Ammon's horn (tissue), 1 donor: ENCODE data around the gene LAMA2.
"Not testable (repeated sequence)": the region's sequence is repeated elsewhere in the genome, so short reads cannot be mapped to it uniquely, and the experiment has no call there.

Experiments used
- DNase-seq: peaks from one replicate; pipeline ENCODE4 v3.0.0-alpha.2; 2016; ENCODE audit warnings: low spot score

Gene LAMA2

DNA sequence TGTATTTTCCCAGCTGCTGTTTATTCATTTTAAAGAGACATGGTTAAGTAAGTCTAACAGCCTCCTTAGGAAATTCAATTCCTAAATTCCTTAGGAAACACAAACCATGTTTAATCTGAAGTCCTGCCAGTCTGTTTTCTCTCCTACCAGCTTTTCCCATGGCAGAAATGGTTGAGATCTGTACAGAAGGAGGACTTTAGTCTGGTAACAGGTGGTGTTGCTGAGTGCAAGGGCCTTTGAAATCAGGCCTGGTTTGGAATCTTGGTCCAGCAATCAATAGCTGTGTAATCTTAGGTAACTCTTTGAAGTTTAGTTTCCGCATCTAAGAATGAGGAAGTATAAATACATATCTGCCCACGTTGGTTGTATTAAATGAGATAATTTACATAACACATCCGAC is 232.5 kb downstream of the LAMA2 start:
- DNase-seq, result no peak

DNA sequence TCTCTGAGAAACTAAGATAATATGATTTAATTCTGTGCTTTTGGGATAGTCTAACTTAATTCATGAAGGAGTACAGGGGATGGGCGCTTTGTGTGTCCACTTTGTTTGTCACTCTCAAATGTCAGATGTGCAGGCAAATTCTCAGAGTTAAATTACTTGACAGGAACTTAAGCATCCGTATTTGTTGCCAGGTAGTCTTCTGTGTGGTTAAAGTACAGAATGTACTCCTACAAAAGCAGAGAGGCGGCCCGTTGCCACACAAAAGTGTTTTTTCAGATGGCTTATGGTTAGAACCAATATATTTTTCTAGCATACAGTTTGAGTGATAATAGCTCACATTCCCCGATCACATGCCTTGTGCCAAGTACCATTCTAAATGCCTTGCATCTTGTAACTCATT is 234.4 kb downstream of the LAMA2 start:
- DNase-seq, result no peak

DNA sequence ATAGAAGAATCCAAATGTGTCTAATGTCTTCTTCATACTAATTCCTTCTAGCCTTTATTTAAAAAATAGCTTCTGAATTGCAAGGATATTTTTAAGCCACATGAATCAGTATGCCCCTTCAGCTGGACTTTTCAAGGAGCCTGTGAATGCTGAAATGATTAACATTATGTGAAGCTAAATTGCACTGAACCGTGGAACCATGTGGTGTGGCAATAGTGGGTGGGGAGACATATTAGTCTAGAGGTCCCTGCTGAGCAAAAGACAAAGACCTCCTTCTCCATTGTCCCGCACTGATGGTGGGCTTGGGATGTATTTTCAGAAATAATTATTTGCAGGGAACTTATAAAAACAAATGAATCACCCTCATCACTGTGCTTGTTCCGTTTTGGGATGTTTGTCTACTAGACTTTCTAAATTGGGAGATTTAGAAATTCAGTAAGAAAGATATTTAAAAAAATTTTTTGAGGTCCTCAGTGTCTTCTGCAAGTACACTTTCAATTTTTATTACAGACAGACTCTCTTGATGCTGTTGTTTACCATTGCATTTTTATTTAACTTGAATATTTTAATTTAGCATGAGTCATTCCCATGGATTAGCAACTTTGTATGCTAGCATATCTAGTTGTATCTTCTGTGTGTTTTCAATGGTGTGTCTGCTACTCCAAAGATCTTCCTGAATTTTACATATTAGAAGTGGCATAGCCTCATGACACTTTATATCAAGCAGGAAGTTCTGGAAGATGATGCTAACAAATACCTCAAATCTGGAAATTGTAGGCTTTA is 238.1 kb downstream of the LAMA2 start:
- DNase-seq, result no peak

DNA sequence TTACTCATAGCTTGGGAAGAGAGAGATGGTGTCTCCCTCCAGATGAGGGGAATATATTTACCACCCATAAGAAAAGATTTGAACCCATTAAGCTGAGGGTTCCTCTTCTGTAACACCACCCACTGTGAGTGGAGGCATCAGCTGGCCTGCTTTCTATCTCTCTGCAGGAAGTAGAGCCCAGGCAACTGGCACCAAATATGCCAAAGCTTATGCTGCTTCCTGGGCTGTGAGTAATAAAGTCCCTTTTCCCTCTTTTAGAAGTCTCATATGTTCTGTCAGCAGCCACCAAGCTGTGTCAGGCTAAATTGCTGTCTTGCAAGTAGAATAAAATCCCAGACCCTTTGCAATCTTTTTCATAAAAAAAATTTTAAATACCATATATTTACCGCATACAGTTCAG is 241.4 kb downstream of the LAMA2 start:
- DNase-seq, result no peak

DNA sequence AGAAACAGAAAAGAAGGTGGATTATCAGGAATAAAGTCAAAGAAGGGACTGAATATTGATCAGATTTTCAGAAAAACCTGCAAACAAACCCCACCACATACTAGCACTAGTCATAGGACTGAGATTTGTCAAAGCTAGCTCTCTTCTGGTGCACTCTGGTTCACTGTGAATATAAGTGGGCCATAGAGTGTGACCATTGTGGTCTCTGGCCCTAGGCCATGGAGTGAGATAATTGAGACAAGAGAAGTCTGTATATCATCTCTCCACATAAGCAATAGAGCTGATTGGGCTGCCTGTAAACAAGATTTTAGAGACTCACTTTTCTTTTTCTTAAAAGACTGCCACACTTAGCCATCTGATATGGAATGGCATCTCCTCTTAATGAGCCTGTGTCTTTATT is 247.2 kb downstream of the LAMA2 start:
- no peak for DNase-seq

DNA sequence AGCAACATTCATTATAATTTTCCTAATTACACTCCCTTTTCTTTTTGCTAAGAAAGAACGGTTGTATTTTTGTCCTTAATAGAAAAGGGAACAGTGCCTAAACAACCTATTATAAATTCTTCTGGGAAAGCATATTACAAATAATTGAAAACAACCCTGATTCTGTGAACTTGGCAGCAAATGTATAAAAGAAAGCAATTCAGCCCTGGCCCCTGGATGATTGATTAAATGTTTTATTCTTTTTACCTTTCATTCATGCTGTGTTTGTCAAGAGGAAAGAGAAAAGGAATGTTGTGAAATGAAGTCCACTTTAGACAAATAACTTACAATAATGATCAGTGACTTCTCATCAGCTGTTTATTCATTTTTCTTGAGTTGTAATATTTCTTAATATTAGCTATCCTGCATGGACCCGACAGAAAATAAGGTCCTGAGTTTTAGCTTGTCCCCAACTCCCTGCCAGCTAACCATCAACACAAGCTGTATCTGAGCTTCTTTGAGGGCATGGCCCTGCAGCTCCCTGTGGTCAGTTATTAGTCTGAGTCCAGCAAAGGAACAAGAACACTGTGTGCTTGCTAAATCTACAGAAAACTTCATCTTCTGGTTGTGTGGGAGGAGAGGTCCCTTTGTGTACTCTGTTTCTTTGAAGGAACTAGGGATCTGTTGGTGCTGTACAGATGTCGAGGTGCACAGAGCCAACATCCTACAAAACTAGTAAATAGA is 248.2 kb downstream of the LAMA2 start:
- DNase-seq, result peak; percentile 56

DNA sequence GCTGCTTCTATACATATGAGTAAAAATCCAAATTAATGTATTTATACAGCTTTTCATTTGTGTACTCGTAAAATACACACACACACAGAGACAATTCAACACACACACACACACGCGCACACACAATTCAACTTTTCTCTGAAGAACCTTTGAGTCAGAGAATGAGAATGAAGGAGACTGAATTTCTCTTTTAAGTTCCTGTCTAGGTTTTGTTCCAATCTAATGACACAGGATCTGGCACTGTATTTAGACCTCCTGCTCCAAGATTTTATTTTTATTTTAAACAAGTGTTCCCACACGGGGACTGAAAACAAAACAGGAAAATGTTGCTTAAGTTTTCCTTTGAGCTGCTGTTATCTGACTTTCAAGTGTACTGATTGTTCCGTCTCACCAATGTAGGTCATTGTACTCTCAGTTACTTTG is 250.8 kb downstream of the LAMA2 start:
- DNase-seq, result no peak

DNA sequence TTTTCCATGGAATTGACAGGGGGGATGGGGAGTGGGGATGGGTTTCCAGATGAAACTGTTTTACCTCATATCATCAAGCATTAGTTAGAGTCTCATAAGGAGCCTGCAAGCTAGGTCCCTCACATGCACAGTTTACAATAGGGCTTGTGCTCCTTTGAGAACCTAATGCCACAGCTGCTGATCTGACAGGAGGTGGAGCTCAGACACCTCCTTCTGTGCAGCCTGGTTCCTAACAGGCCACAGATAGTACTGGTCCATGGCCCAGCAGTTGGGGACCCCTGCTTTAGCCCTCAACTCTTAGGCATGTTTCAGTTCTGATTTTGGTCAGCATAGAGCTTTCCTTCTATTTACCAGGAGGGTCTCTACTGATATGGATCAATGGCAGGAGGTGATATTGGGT is 251.6 kb downstream of the LAMA2 start:
- peak; percentile 56 for DNase-seq

DNA sequence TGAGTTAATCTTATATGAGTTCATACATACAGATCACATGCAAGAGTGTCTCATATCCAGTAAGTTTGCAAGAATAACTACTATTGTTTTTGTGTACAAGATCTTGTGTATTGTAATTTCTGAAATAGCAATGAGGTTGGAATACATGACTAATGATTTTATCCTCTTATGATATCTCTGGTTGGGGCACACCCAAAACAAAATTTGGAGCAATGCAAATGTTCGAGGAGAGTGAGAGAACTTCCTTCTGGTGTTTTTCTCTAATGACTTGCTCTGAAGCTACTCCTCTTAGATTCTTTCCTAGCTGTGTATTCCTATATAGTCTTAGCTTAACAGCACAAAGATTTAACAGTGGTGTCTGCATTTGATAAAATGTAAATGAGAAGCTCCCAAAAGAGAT is 252.5 kb downstream of the LAMA2 start:
- no peak for DNase-seq

DNA sequence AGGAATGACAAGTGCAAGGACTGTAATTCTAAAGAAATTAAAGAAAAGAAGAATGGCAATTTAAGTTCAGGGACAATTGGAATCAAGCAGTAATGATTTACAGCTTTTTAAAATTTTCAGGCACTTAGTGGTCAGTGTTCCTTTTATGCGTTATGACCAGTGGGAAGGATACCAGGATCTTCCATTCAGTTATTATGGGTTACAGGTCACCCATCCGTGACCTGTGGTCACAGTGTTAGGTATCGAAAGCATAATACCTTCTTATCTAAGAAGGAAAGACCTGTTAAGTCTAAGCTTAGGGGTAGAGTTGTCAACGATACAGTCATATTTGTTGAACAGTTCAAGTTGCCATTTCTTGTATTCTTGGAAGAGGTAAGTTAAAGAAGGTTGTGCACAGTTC is 253.8 kb downstream of the LAMA2 start:
- DNase-seq, result no peak

DNA sequence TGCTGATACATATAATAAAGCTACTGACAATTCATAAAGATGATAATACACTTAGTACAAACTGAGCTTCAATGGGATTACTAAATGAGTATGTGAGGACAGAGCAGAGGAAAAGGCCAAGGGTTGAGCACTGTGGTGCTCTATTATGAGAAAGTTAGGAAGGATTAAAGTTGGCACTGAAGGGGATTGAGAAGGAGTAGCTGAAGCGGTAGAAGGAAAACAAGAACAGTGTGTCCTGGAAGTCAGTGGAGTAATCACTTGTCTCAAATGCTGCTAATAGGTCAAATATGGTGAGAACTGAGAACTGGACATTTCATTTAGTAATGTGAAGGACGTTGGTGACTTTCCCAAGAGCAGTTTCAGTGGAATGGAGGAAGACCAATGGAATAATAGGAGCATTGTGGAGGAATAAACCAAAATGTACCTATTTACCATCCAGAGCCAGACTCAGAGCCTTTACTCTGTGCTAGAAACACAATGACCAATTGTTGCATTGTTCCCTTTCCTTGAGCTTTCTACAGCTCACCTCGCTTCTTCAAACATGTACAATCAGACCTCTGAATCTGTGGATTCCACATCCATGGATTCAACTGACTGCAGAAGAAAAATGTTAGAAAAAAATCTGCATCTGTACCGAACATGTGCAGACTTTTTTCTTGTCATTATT is 255.9 kb downstream of the LAMA2 start:
- no peak for DNase-seq

DNA sequence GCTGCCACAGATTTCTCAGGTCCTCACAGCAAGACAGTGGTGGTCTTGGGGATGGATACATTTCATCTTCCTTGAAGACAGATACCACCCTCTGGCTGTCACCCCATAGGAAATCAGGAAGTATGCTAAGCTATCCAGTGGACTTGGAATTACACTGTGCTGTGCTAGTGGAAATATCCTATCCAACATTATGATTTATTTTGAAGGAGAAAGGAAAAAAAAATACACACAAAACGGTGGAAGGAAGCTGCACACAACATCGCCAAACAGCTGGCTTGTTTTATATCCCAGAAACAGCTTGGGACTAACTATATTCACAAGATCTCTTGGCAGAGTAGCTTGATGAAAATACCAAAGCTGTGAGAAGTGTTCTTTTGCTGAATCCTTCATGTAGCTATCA is 257.6 kb downstream of the LAMA2 start:
- peak; percentile 22 for DNase-seq

DNA sequence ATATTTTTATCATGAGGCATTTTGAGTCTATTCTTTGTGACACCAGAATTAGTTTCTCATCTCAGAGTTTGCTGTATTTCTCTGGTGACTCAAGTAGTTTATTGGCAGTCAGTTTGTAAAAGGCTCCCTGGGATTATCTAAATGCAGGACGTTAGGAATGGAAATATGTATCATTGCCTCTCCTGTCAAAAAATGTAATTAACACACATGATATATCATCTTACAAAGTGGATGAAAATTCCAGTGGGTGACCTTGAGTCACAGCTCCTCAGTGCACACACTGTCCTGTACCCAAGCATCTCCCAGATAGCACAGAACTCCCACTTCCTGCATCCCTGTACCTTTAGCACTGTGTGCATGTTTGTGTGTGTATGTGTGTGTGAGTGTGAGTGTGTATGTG is 258.6 kb downstream of the LAMA2 start:
- DNase-seq, result no peak

DNA sequence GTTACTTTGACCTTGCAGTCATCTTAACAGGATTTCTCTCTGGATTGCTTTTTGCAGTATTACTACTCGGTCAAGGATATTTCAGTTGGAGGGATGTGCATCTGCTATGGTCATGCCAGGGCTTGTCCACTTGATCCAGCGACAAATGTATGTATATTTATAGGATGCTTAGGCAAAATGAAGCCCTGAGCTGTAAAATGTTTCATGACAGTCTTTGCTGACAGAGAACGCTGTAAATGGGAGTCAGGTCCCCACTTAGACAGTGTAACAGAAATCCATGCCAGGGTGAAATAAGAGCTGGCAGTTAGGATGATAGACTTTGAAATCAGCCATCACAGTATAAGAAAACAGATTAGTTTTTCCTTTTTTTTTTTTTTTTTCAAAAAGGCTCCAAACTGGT is 264.0 kb downstream of the LAMA2 start:
- DNase-seq, result no peak

DNA sequence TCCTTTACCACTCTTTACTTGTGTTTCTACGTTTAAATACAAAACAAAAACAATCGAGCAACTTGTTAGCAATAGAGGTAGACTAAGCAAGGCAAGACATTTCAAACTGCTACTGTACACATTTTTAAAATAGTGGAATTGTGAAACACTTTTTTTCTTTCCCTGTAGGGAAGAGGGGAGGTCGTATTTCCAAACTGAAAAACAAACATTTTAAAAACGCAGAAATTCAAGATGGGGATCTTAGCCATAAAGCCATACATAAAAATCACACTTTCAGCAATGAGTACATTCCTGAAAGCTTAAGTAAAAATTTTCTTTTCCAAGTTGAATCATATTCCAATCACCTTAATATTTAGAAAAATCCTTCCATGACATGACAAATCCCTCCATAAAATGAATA is 267.6 kb downstream of the LAMA2 start:
- DNase-seq, result no peak

DNA sequence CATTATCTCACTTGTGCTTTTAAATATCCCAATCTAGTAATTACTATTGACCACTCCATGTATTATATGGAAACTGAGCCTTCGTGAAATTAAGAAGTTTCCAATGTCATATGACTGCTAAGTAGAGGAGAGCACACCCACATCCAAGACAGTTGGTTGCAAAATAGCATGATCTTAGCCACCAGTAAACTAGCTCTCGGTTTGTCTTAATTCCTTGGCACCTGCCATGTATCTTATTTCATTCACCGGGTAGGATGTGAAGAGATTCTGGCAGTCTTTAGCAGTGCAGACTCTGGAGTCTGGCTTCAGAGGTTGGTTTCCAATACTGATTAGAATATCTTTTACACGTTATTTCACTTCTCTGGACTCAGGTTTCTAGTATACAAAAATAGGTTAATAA is 270.3 kb downstream of the LAMA2 start:
- DNase-seq, result no peak

DNA sequence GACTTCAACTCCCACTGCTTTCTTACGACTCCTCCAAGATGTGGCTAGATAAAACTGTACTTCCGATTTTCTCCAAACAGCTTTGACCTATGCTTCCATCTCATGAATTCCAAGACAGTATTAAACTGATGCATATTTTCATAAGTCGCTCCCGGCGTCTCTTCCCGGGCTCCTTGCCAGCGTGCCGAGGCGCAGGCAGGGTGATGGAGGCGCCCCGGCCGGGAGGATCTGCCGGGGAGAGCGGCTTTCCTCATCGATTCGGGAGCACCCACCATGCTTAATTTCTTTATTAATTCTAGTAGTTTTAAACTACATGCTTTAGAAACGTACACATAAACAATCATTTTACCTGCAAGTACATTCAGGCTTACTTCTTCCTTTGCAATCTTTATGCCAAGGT is 276.3 kb downstream of the LAMA2 start:
- not testable (repeated sequence) for DNase-seq

DNA sequence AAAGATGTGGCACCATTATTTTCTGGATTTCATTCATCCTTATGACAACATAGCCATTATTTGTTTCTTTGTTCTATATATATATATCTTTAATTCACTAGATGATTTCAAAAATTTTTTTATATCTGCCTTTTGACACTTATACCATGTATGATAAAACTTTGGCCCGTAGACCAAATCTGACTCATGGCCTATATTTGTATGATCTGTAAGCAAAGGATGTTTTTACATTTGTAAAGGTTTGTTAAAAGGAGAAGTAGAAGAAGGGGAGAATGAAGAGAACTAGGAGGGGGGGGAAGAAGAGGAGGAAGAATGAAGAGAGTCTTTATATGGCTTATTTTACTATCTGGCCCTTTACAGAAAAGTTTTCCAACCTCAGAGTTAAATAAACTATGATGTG is 279.7 kb downstream of the LAMA2 start:
- DNase-seq, result no peak

DNA sequence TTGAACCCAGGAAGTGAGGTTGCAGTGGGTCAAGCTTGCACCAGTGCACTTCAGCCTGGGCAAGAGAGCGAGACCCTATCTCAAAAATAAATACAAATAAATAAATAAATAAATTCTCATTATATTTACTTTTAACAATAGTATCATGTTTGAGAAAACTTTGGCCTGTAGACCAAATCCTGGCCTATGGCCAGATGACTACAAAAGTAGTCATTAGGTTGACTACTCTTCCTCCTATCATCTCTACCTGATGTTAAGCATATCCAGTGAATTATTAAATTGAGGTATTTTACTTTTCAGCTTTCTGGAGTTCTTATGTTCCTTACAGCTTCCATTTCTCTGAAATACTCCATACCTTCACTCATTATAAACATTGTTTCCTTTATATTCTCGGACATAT is 280.6 kb downstream of the LAMA2 start:
- DNase-seq, result no peak

DNA sequence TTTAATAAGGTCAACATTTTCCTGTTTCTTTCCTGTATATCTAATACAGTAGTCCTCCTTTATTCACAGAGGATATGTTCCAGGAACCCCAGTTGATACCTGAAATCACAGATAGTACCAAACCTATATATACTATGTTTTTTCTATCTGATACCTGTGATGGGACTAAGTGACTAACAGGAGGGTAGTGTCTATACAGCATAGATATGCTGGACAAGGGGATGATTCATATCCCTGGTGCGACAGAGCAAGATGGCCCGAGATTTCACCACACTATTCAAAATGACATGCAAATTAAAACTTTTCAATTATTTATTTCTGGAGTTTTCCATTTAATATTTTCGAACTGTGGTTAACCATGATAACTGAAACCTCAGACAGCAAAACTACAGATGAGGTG is 281.1 kb downstream of the LAMA2 start:
- no peak for DNase-seq

DNA sequence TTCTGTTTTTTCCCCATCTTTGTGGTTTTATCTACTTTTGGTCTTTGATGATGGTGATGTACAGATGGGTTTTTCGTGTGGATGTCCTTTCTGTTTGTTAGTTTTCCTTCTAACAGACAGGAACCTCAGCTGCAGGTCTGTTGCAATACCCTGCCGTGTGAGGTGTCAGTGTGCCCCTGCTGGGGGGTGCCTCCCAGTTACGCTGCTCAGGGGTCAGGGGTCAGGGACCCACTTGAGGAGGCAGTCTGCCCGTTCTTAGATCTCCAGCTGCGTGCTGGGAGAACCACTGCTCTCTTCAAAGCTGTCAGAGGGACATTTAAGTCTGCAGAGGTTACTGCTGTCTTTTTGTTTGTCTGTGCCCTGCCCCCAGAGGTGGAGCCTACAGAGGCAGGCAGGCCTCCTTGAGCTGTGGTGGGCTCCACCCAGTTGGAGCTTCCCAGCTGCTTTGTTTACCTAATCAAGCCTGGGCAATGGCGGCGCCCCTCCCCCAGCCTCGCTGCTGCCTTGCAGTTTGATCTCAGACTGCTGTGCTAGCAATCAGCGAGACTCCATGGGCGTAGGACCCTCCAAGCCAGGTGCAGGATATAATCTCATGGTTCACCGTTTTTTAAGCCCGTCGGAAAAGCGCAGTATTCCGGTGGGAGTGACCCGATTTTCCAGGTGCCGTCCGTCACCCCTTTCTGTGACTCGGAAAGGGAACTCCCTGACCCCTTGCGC is 289.5 kb downstream of the LAMA2 start:
- DNase-seq, result not testable (repeated sequence)

DNA sequence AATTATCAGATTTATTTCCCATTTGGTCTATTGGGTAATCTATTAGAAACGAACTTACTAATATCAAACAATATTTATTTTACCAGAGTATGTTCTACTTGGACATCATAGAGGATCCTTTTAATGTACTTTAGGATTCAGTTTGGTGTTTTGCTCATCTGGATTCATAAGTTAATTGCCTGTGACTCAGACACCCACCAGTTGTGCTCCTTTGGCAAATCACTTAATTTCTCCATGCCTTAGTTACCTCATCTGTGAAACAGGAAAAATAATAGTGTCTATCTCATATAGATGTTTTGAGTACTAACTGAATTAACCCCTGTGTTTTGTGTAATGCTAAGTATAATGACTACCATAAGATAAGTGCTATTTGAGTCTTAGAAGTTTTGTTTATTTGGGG is 292.1 kb downstream of the LAMA2 start:
- no peak for DNase-seq

DNA sequence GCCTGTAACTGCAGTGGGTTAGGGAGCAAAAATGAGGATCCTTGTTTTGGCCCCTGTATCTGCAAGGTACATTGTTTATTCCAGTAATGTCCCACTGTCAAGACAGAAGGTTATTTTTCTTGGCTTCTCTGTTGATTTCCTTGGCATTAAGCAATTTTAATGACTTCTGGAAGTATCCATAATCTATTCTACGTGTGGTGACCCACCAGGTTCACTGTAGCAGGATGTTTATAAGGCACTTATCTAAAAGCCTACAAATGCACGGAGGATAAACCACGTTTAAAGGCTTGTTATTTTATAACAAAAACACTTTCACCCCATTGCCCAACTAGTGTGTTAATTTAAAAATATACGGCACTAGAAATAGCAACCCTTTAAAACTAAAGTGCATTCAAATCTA is 294.9 kb downstream of the LAMA2 start:
- no peak for DNase-seq
